GM12878 (cell line): ENCODE results near the gene LIPT1. TPM values are rescaled to one million over a fixed set of nuclear protein-coding genes. Genes with fewer than 3 reads are reported as not detected.

Source experiments
- ATF7 ChIP-seq: fragments of 450-650 bp; IDR thresholded peaks from 2 replicates; pipeline ENCODE4 v1.6.1; 2016; ENCODE audit warnings: low read depth, mild to moderate bottlenecking
- BCL11A ChIP-seq: IDR thresholded peaks from 2 replicates; pipeline ENCODE4 v1.6.1; 2011; ENCODE audit warnings: low read depth, low read length
- BCL3 ChIP-seq: IDR thresholded peaks from 2 replicates; pipeline ENCODE4 v1.6.1; 2011; ENCODE audit warnings: borderline replicate concordance, low read depth, mild to moderate bottlenecking, moderate library complexity, low read length; ENCODE audit not compliant: insufficient read depth, poor library complexity, severe bottlenecking
- BHLHE40 ChIP-seq, 2 experiments: fragments of 450-650 bp in 1 of 2; IDR thresholded peaks; 2 replicates each; pipeline ENCODE4 v1.6.1; 2011 to 2017; ENCODE audit warnings: low read depth in 2 of 2, borderline replicate concordance in 1 of 2, improper control_type of control experiment in 1 of 2, low read length in 1 of 2, mild to moderate bottlenecking in 1 of 2
- CEBPB ChIP-seq, 2 experiments: fragments of 150-350 bp in 1 of 2; IDR thresholded peaks; 2 replicates each; pipeline ENCODE4 v1.6.1; 2012 to 2014; ENCODE audit warnings: low read depth in 2 of 2, low read length in 2 of 2, borderline replicate concordance in 1 of 2, inconsistent platforms in 1 of 2
- CHD1 ChIP-seq: IDR thresholded peaks from 2 replicates; pipeline ENCODE4 v1.6.1; 2012; ENCODE audit warnings: low read depth, low read length, improper control_type of control experiment
- ESRRA ChIP-seq: IDR thresholded peaks from 2 replicates; pipeline ENCODE4 v1.6.1; 2012; ENCODE audit warnings: mild to moderate bottlenecking, low read length, improper control_type of control experiment
- GATAD2B ChIP-seq: fragments of 450-650 bp; conservative IDR thresholded peaks from 2 replicates; pipeline ENCODE4 v1.6.1; 2017; ENCODE audit warnings: low read depth, mild to moderate bottlenecking, moderate library complexity
- HCFC1 ChIP-seq: fragments of 150-350 bp; IDR thresholded peaks from 2 replicates; pipeline ENCODE4 v1.6.1; 2014; ENCODE audit warnings: low read length
- JUND ChIP-seq: IDR thresholded peaks from 2 replicates; pipeline ENCODE4 v1.6.1; 2012; ENCODE audit warnings: low read depth, mild to moderate bottlenecking, low read length, improper control_type of control experiment, moderate library complexity
- KLF5 ChIP-seq: fragments of 450-650 bp; IDR thresholded peaks from 2 replicates; pipeline ENCODE4 v1.6.1; 2014; ENCODE audit warnings: mild to moderate bottlenecking; ENCODE audit not compliant: partially characterized antibody
- MEF2A ChIP-seq: IDR thresholded peaks from 2 replicates; pipeline ENCODE4 v1.6.1; 2011; ENCODE audit warnings: low read depth, mild to moderate bottlenecking, low read length, moderate library complexity; ENCODE audit not compliant: insufficient read depth
- MEF2B ChIP-seq: fragments of 450-650 bp; IDR thresholded peaks from 2 replicates; pipeline ENCODE4 v1.6.1; 2018; ENCODE audit warnings: mild to moderate bottlenecking, moderate library complexity; ENCODE audit not compliant: partially characterized antibody, poor library complexity, severe bottlenecking
- MLLT1 ChIP-seq: fragments of 450-650 bp; IDR thresholded peaks from 2 replicates; pipeline ENCODE4 v1.6.1; 2016; ENCODE audit warnings: mild to moderate bottlenecking
- MTA2 ChIP-seq: fragments of 450-650 bp; IDR thresholded peaks from 2 replicates; pipeline ENCODE4 v1.6.1; 2016; ENCODE audit warnings: low read depth, mild to moderate bottlenecking, moderate library complexity
- NR2C2 ChIP-seq: IDR thresholded peaks from 2 replicates; pipeline ENCODE4 v1.6.1; 2011; ENCODE audit warnings: borderline replicate concordance, low read depth; ENCODE audit not compliant: control insufficient read depth, insufficient read length
- NR2F1 ChIP-seq: fragments of 450-650 bp; conservative IDR thresholded peaks from 2 replicates; pipeline ENCODE4 v1.6.1; 2017; ENCODE audit warnings: mild to moderate bottlenecking
- POLR2AphosphoS5 ChIP-seq: IDR thresholded peaks from 2 replicates; pipeline ENCODE4 v1.6.1; 2011; ENCODE audit warnings: mild to moderate bottlenecking, low read length, inconsistent platforms
- RAD51 ChIP-seq: fragments of 450-650 bp; IDR thresholded peaks from 2 replicates; pipeline ENCODE4 v1.6.1; 2016; ENCODE audit warnings: moderate library complexity, mild to moderate bottlenecking, inconsistent platforms
- SREBF1 ChIP-seq: IDR thresholded peaks from 2 replicates; pipeline ENCODE4 v1.6.1; 2012; ENCODE audit warnings: mild to moderate bottlenecking, low read length
- STAT3 ChIP-seq: IDR thresholded peaks from 2 replicates; pipeline ENCODE4 v1.6.1; 2011; ENCODE audit warnings: low read depth, low read length, improper control_type of control experiment
- ZNF217 ChIP-seq: fragments of 450-650 bp; IDR thresholded peaks from 2 replicates; pipeline ENCODE4 v1.6.1; 2017; ENCODE audit warnings: antibody characterized with exemption, mild to moderate bottlenecking
- ZSCAN29 ChIP-seq: fragments of 450-650 bp; IDR thresholded peaks from 2 replicates; pipeline ENCODE4 v1.6.1; 2017; ENCODE audit warnings: mild to moderate bottlenecking, moderate library complexity
- polyA plus RNA-seq, 11 experiments: library from polyadenylated mRNA; depleted of rRNA in 4 of 11; unstranded in 6 of 11; stranded (reverse) in 5 of 11; fragments of >200 nt; fragmentation: Nextera tagmentation in 4 of 11; fragmentation: Illumina TruSeq in 1 of 11; extraction: Ambion mirVana in 4 of 11; extraction: Trizol in 1 of 11; gene quantifications; 1 replicate in 1 of 11; 2 replicates in 10 of 11; pipeline versions ENCODE4 v1.2.1 to v1.2.3, GENCODE V29; 2011 to 2016; ENCODE audit warnings: inconsistent platforms in 2 of 11, missing spikeins in 2 of 11, low read depth in 1 of 11
- total RNA-seq, 4 experiments: library from RNA; depleted of rRNA in 3 of 4; stranded (reverse); fragments of >200 nt in 3 of 4; fragmentation: Illumina TruSeq in 1 of 4; extraction: Trizol in 1 of 4; gene quantifications; 2 replicates each; pipeline versions ENCODE4 v1.2.1 to v1.2.3, GENCODE V29; 2013 to 2021
- TF ChIP-seq, protein P1 (sequence below): fragments of 450-650 bp; IDR thresholded peaks from 2 replicates; pipeline ENCODE4 v1.6.1; 2017; ENCODE audit warnings: low read depth, mild to moderate bottlenecking, moderate library complexity
- TF ChIP-seq, protein P2 (sequence below): IDR thresholded peaks from 2 replicates; pipeline ENCODE4 v1.6.1; 2011; ENCODE audit warnings: borderline replicate concordance, low read depth, mild to moderate bottlenecking, moderate library complexity, mixed read lengths, low read length; ENCODE audit not compliant: insufficient read depth; ENCODE audit errors: extremely low read length

Gene LIPT1
- total and polyA plus RNA-seq, 10 of the 15 experiments (the other 5 are each of a cell fraction or from before 2014, with no cell fraction given), result 8.0 to 15.5 (median 10.9) TPM

- TF ChIP-seq, protein P1, sequence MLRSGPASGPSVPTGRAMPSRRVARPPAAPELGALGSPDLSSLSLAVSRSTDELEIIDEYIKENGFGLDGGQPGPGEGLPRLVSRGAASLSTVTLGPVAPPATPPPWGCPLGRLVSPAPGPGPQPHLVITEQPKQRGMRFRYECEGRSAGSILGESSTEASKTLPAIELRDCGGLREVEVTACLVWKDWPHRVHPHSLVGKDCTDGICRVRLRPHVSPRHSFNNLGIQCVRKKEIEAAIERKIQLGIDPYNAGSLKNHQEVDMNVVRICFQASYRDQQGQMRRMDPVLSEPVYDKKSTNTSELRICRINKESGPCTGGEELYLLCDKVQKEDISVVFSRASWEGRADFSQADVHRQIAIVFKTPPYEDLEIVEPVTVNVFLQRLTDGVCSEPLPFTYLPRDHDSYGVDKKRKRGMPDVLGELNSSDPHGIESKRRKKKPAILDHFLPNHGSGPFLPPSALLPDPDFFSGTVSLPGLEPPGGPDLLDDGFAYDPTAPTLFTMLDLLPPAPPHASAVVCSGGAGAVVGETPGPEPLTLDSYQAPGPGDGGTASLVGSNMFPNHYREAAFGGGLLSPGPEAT, result peak; percentile 74; the same call in 1 of the 2 replicates
- TF ChIP-seq NR2C2 (no peak), ZNF217 (peak; percentile 72; the same call in 1 of the 2 replicates), SREBF1 (no peak), CEBPB (IDR thresholded peaks at IDR 0.05; ENCODE audit: borderline replicate concordance in 1 of 2, low read depth in 2 of 2, low read length in 2 of 2) (no peak), GATAD2B (peak; percentile 98), POLR2AphosphoS5 (peak; percentile 83), HCFC1 (no peak; the same call in 1 of the 2 replicates), KLF5 (peak; percentile 70), MEF2B (peak; percentile 84), ATF7 (peak; percentile 90), BHLHE40 (IDR thresholded peaks at IDR 0.05; ENCODE audit: borderline replicate concordance in 1 of 2, low read depth in 2 of 2, low read length in 1 of 2) (peak; percentile 90 to 97), MEF2A (peak; percentile 68; the same call in 1 of the 2 replicates), ESRRA (no peak), CHD1 (peak; percentile 59), MLLT1 (peak; percentile 85), JUND (no peak), ZSCAN29 (peak; percentile 72; the same call in 1 of the 2 replicates), STAT3 (no peak), MTA2 (peak; percentile 78), NR2F1 (peak; percentile 88), BCL3 (peak; percentile 84), RAD51 (no peak), BCL11A (peak; percentile 70)
- TF ChIP-seq, protein P2, sequence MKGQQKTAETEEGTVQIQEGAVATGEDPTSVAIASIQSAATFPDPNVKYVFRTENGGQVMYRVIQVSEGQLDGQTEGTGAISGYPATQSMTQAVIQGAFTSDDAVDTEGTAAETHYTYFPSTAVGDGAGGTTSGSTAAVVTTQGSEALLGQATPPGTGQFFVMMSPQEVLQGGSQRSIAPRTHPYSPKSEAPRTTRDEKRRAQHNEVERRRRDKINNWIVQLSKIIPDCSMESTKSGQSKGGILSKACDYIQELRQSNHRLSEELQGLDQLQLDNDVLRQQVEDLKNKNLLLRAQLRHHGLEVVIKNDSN, result peak; percentile 38
Measured at GRCh38 chr2:99154643-99155536, at the start of gene LIPT1, which contains the start of gene TSGA10 (continued).
